B cell (primary cell): ENCODE measurements around the gene EIF2AK2. TPM values are rescaled to one million over a fixed set of nuclear protein-coding genes. Genes with fewer than 3 reads are reported as not detected.

ENCODE experiments used
- ATAC-seq: fragments of 200-7000 bp; cut with Tn5 transposase; one replicate; pipeline ENCODE4 v1.10.0; 2021; ENCODE audit warnings: low read depth, mild to moderate bottlenecking, moderate number of reproducible peaks, moderate library complexity
- CTCF ChIA-PET: fragments of 350-600 bp; sonication (Branson Sonifier 250); formaldehyde crosslinking; loops from one replicate; lab custom pipeline; 2021; ENCODE audit warnings: antibody characterized with exemption, inconsistent platforms; lab: Charles Lee
- POLR2A ChIA-PET: fragments of 350-600 bp; sonication (Branson Sonifier 250); formaldehyde crosslinking; loops from one replicate; lab custom pipeline; 2021; ENCODE audit warnings: antibody characterized with exemption; lab: Charles Lee
- DNase-seq: peaks from one replicate; pipeline ENCODE4 v3.0.0; 2013
- H2AFZ ChIP-seq: 2 replicates; pipeline ENCODE4 v1.6.1; 2012; ENCODE audit warnings: mild to moderate bottlenecking, low read depth, low read length; ENCODE audit not compliant: insufficient read depth, poor library complexity, severe bottlenecking
- H3K27ac ChIP-seq, 2 donors: 1 replicate in 1 of 2; 2 replicates in 1 of 2; pipeline ENCODE4 v1.5.1; 2012 to 2013; ENCODE audit warnings: low read length in 2 of 2, mild to moderate bottlenecking in 2 of 2, moderate library complexity in 1 of 2
- H3K27me3 ChIP-seq, 4 experiments: fragments of 200-600 bp in 1 of 4; sonication (generic) in 1 of 4; replicated peaks in 1 of 4; 1 replicate in 2 of 4; 2 replicates in 2 of 4; pipeline versions ENCODE4 v1.6.1 to v1.7.0; 2013 to 2016; ENCODE audit warnings: low read length in 3 of 4, mild to moderate bottlenecking in 2 of 4, mixed read lengths in 1 of 4, moderate library complexity in 1 of 4; ENCODE audit not compliant: insufficient read depth in 4 of 4, control insufficient read depth in 3 of 4; ENCODE audit errors: control extremely low read depth in 1 of 4
- H3K36me3 ChIP-seq, 2 experiments: replicated peaks in 1 of 2; 1 replicate in 1 of 2; 2 replicates in 1 of 2; pipeline versions ENCODE4 v1.6.1 to v1.7.1; 2013; ENCODE audit warnings: low read length in 1 of 2; ENCODE audit not compliant: insufficient read depth in 2 of 2, control insufficient read depth in 1 of 2; ENCODE audit errors: control extremely low read depth in 1 of 2, extremely low read depth in 1 of 2
- H3K4me1 ChIP-seq, 2 donors: fragments of 200-600 bp in 1 of 2; sonication (generic) in 1 of 2; 1 replicate in 1 of 2; 2 replicates in 1 of 2; pipeline versions ENCODE4 v1.5.1 to v1.6.1; 2013 to 2017; ENCODE audit warnings: low read length in 2 of 2; ENCODE audit not compliant: control insufficient read depth in 2 of 2, insufficient read depth in 2 of 2
- H3K4me2 ChIP-seq: replicated peaks from 2 replicates; pipeline ENCODE3; 2012; ENCODE audit warnings: mild to moderate bottlenecking, low read depth, low read length; ENCODE audit not compliant: poor library complexity, severe bottlenecking
- H3K4me3 ChIP-seq, 5 experiments: fragments of 200-600 bp in 1 of 5; sonication (generic) in 1 of 5; 1 replicate in 3 of 5; 2 replicates in 2 of 5; pipeline versions ENCODE4 v1.5.1 to v1.7.0; 2011 to 2016; ENCODE audit warnings: low read length in 4 of 5, mild to moderate bottlenecking in 4 of 5, low read depth in 2 of 5, control low read depth in 1 of 5, moderate library complexity in 1 of 5; ENCODE audit not compliant: insufficient read depth in 1 of 5; ENCODE audit errors: control extremely low read depth in 1 of 5, extremely low read depth in 1 of 5
- H3K79me2 ChIP-seq: fragments of 200-600 bp; sonication (generic); one replicate; pipeline ENCODE4 v1.6.0; 2016; ENCODE audit warnings: low read length; ENCODE audit not compliant: control insufficient read depth, insufficient read depth
- H3K9ac ChIP-seq: fragments of 200-600 bp; sonication (generic); 2 replicates; pipeline ENCODE4 v1.6.1; 2017; ENCODE audit warnings: mild to moderate bottlenecking, low read length, moderate library complexity
- H3K9me3 ChIP-seq, 3 donors: one replicate each; pipeline versions ENCODE4 v1.6.1 to v1.7.1; 2013; ENCODE audit warnings: low read length in 2 of 3; ENCODE audit not compliant: control insufficient read depth in 2 of 3, insufficient read depth in 1 of 3; ENCODE audit errors: control extremely low read depth in 1 of 3
- H4K20me1 ChIP-seq: 2 replicates; pipeline ENCODE4 v1.6.0; 2012; ENCODE audit warnings: mild to moderate bottlenecking, low read length; ENCODE audit not compliant: insufficient read depth, control insufficient read depth, poor library complexity, severe bottlenecking
- H3K27ac Mint-ChIP-seq: one replicate; pipeline ENCODE4 v1.8.0; 2021; ENCODE audit warnings: mixed read lengths
- H3K27me3 Mint-ChIP-seq: one replicate; pipeline ENCODE4 v1.8.0; 2021; ENCODE audit warnings: mixed read lengths
- H3K4me1 Mint-ChIP-seq: one replicate; pipeline ENCODE4 v1.8.0; 2021; ENCODE audit warnings: mixed read lengths
- H3K4me3 Mint-ChIP-seq: one replicate; pipeline ENCODE4 v1.8.0; 2021; ENCODE audit warnings: mixed read lengths
- H3K9me3 Mint-ChIP-seq: one replicate; pipeline ENCODE4 v1.8.0; 2022; ENCODE audit warnings: mixed read lengths; ENCODE audit not compliant: insufficient read depth
- CTCF ChIP-seq: fragments of 200-600 bp; IDR thresholded peaks from one replicate; pipeline ENCODE4 v1.8.0; 2022; ENCODE audit warnings: antibody characterized with exemption, mild to moderate bottlenecking
- EZH2 ChIP-seq: IDR thresholded peaks from 2 replicates; pipeline ENCODE4 v1.6.1; 2012; ENCODE audit warnings: borderline replicate concordance, low read depth, mild to moderate bottlenecking, moderate library complexity, low read length; ENCODE audit not compliant: insufficient read depth, poor library complexity, severe bottlenecking
- WGBS: methylation state at CpG from one replicate; pipeline ENCODE4 v1.1.5; 2013; ENCODE audit warnings: missing lambda C conversion rate; ENCODE audit not compliant: insufficient coverage; 5-methylcytosine and 5-hydroxymethylcytosine counted together
- intact Hi-C: fragments of 100-400 bp; cut with micrococcal nuclease; formaldehyde crosslinking; loops from one replicate; pipeline ENCODE4 v1.10.0; 2022
- polyA plus RNA-seq: library from polyadenylated mRNA; depleted of rRNA; stranded (reverse); fragments of >200 nt; gene quantifications from 2 replicates; pipeline ENCODE4 v1.2.3, GENCODE V29; 2012
- total RNA-seq, 2 donors: library from RNA; stranded (reverse); fragments of 120-200 nt in 1 of 2; gene quantifications; 1 replicate in 1 of 2; 2 replicates in 1 of 2; pipeline versions ENCODE4 v1.2.3 to v1.2.4, GENCODE V29; 2013 to 2022

Gene EIF2AK2
- total and polyA plus RNA-seq, 2 donors (not counting 1 experiment from before 2014, with no cell fraction given): 6.5 to 36.9 TPM

GRCh38 chr2:37148325-37148724 lies 8.5 kb downstream of the EIF2AK2 start:
- H3K4me1 ChIP-seq: peaks cover 0 to 4% of the 10 kb centered on the region in 2 donors
- no peak overlapping the region for H3K9ac ChIP-seq
- POLR2A ChIA-PET: no interaction called here
- no peak overlapping the region for H3K27ac ChIP-seq
- Mint-ChIP-seq H3K27me3 (no peaks in the 10 kb centered on the region), H3K9me3 (no peaks in the 10 kb centered on the region), H3K27ac (no peak overlapping the region), H3K4me1 (peaks cover 22% of the 10 kb centered on the region), H3K4me3 (no peak overlapping the region)
- H4K20me1 ChIP-seq: no peaks in the 10 kb centered on the region
- ATAC-seq: no peak
- CTCF ChIA-PET: no interaction called here
- TF ChIP-seq EZH2 (no peak), CTCF (no peak)
- H3K9me3 ChIP-seq: peaks cover 0 to 4% (median 0%) of the 10 kb centered on the region in 3 donors
- no peak overlapping the region for H3K4me3 ChIP-seq
- no peak overlapping the region for H3K4me2 ChIP-seq
- no peak for DNase-seq
- H3K36me3 ChIP-seq: peaks cover 6 to 34% of the 10 kb centered on the region in 2 experiments
- 100% methylated on average over 2 of the region's 7 CpGs for WGBS
- intact Hi-C loops: no loop called here
- no peaks in the 10 kb centered on the region for H3K27me3 ChIP-seq
- H2AFZ ChIP-seq: no peak overlapping the region
- peaks cover 30% of the 10 kb centered on the region for H3K79me2 ChIP-seq

DNA sequence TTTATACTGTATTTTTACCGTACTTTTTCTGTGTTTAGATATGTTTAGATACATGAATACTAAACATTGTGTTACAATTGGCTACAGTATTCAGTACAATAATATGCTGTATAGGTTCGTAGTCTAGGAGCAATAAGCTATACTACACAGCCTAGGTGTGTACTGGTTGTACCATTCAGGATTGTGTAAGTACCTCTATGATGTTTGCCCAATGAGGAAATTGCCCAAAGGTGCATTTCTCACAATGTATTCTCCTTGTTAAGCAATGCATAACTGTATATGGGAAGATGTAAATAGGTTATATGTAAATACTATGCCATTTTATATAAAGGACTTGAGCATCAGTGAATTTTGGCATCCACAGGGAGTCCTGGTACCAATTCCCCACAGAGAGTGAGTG lies 10.7 kb downstream of the EIF2AK2 start:
- H3K9me3 ChIP-seq: no peaks in the 10 kb centered on the region
- ChIA-PET POLR2A (interaction anchor here (0.6 to 1.6 kb wide), 2 partner anchors 9 to 72 kb away, joined by 3 read pairs; no protein-coding TSS in a partner anchor), CTCF (interaction anchor here (0.6 to 1.3 kb wide), 3 partner anchors 13 to 731 kb away, joined by 3 to 4 read pairs (median 3); no protein-coding TSS in a partner anchor)
- no peaks in the 10 kb centered on the region for H3K9me3 Mint-ChIP-seq
- ATAC-seq: no peak
- H3K79me2 ChIP-seq: peaks cover 8% of the 10 kb centered on the region
- no peak overlapping the region for H3K9ac ChIP-seq
- intact Hi-C loops: no loop called here
- TF ChIP-seq EZH2: no peak
- no peaks in the 10 kb centered on the region for H3K27me3 Mint-ChIP-seq
- H2AFZ ChIP-seq: no peak overlapping the region
- H3K4me2 ChIP-seq: no peak overlapping the region
- H3K27me3 ChIP-seq: no peaks in the 10 kb centered on the region
- no peak overlapping the region for H3K27ac ChIP-seq
- H3K4me3 ChIP-seq: no peak overlapping the region
- peaks cover 10 to 45% of the 10 kb centered on the region in 2 experiments for H3K36me3 ChIP-seq
- no peak for DNase-seq
- no CpG with 5 or more reads among the region's 2 CpGs for WGBS
- peaks cover 12% of the 10 kb centered on the region for H3K4me1 Mint-ChIP-seq
- H3K27ac Mint-ChIP-seq: no peak overlapping the region
- H3K4me1 ChIP-seq: peaks cover 0 to 4% of the 10 kb centered on the region in 2 donors
- no peak overlapping the region for H3K4me3 Mint-ChIP-seq
- no peaks in the 10 kb centered on the region for H4K20me1 ChIP-seq
